Left renal cortex interstitium (tissue), 4 donors: Measurements from ENCODE around the gene TMEM178B. TPM values are rescaled to one million over a fixed set of nuclear protein-coding genes. Genes with fewer than 3 reads are reported as not detected.

Source experiments
- DNase-seq, 4 donors: peaks; one replicate each; pipeline ENCODE4 v3.0.0-alpha.2; 2013; ENCODE audit warnings: low read depth in 4 of 4, low spot score in 2 of 4, missing footprints in 1 of 4
- polyA plus RNA-seq, 4 donors: library from polyadenylated mRNA; unstranded; fragments of 120-200 nt; gene quantifications; one replicate each; pipeline ENCODE4 v1.2.1, GENCODE V29; 2013; ENCODE audit not compliant: insufficient read length in 4 of 4

The TMEM178B gene
- polyA plus RNA-seq, 4 donors = 0.26 to 0.55 (median 0.34) TPM

DNA sequence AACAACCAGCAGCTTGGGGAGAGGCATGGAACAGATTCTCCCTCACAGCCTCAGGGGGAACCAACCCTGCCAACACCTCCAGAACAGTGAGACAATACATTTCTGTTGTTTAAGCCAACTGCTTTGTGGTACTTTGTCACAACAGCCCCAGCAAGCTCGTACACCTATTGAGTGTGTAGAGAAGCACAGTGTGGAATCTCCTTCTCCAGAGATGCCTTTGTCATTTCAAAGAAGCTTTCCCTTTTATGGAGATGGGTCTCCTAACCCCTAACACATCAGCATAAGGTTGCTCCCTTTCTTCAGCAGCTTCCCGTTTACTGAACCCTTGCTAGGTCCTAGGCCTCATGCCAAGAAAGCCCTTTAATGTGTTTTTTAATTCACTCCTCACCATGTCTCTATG, 416.6 kb downstream of the TMEM178B start:
- no peak for DNase-seq

- no peak for DNase-seq
Observed at GRCh38 chr7:141495057-141495456, 421.2 kb downstream of the TMEM178B start.

GRCh38 chr7:141497391-141497790, 423.5 kb downstream of the TMEM178B start:
- no peak for DNase-seq

- DNase-seq = no peak
Observed at GRCh38 chr7:141500608-141501007, 426.7 kb downstream of the TMEM178B start.

- no peak for DNase-seq
Observed at GRCh38 chr7:141501451-141501850, 427.6 kb downstream of the TMEM178B start.

DNA sequence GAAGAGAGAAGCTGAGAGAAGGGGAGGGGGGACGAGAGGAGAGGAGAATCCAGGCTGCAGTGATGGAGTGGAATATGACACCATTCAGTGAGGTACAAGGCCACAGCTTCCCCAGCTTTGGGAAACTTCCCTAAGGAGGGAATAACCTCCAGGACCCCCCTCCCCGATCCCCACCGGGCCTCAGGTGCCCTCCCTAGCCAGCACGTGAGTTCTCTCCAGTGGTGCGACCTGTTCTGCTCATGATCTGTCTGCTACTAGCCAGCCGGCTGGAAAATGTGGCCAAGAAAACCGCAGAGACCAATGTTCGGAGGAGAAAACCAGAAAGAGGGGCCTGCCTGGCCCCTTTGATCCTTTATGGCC, 437.4 kb downstream of the TMEM178B start:
- DNase-seq = no peak

- DNase-seq = peak in 1 of 4 donors; percentile 14
Observed at GRCh38 chr7:141511676-141512396, 438.0 kb downstream of the TMEM178B start.

GRCh38 chr7:141512597-141512996, 438.7 kb downstream of the TMEM178B start:
- no peak for DNase-seq

GRCh38 chr7:141513720-141514119, 439.9 kb downstream of the TMEM178B start:
- no peak for DNase-seq

DNA sequence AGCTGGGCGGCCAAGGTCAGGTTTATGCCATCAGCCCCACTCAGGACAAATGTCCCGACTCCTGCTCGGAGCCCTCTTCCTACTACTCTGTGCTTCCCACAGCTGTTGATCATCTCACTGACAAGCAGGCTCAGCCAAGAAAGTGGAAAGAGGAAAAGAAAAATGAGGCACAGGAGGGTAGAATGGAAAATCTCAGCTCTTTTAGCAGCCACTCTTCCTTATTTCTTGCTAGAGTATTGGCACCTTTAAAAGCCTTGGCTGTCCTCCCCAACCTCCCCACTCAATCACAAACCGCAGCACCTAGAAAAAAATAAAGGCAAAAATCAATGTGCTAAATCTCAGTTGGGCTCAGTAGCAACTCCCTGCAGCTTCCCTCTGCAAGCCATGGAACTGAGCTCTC, 442.1 kb downstream of the TMEM178B start:
- DNase-seq = no peak

GRCh38 chr7:141519623-141520022, 445.8 kb downstream of the TMEM178B start:
- no peak for DNase-seq

DNA sequence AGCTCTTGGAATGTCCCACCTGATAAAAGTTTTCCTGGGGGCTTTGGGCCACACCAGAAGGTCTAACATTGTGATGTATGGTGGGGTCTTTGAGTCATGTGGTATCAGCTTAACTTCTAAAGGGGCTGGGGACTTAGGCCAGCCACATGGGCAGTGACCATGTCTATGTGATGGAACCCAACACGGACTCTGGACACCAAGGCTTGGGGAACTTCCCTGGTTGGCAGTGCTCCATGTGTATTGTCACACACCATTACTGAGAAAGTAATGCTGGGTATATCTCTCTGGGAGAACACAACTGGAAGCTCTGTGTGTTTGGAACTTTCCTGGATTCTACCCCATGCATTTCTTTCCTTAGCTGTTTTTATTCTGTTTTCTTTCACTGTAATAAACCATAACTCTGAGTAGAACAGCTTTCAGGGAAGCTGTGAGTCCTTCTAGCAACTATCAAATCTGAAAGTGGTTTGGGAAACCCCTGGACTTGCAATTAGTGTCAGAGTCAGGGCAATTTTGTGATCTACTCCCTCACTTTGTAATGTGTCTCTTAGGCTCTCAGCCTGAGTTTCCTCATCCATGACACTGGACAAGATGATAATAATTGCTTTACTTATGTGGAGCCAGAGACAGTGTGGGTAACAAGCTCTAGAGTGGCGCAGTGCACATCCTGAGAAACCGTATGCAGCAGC, 448.9 kb downstream of the TMEM178B start:
- DNase-seq = no peak

- no peak for DNase-seq
Observed at GRCh38 chr7:141525973-141526514, 452.2 kb downstream of the TMEM178B start.

GRCh38 chr7:141527076-141527475, 453.2 kb downstream of the TMEM178B start:
- DNase-seq = no peak

DNA sequence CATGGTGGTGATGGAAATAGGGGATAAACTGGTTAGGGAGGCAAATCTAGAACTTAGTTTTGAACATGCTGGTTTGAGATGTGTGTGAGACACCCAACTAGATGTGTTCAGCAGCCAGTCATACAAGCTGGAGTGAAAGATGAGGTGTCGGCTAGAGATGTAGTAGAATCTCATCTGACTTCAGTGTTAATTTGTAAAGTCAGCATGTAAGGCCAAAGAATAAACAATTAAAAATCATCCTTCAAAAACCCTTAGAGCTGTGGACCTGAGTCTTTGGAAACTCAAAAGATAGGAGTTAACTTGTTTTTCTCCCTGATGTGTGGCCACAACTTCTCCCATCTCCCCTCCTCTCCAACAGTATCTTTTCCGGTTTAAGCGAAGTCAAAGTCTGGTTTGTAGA, 454.5 kb downstream of the TMEM178B start:
- no peak for DNase-seq

Other genes with a start within 250 kb of the TMEM178B start
- 10 to 100 TPM; 19.3 to 33.7 (median 25.2) TPM for gene BRAF, start 149.1 kb upstream of the TMEM178B start, polyA plus RNA-seq
- gene MRPS33, start 59.1 kb upstream of the TMEM178B start, polyA plus RNA-seq = 100 to 1,000 TPM in 1 of 4 donors, 10 to 100 TPM in 3; 67.0 to 101 (median 81.8) TPM